Epithelial cell of prostate (primary cell): ENCODE data around the gene IL34.
"Not testable (repeated sequence)": the region's sequence is repeated elsewhere in the genome, so short reads cannot be mapped to it uniquely, and the experiment has no call there.

Experiments used
- DNase-seq: peaks from one replicate; pipeline ENCODE4 v3.0.0-alpha.2; 2011; ENCODE audit warnings: low read depth, low spot score
- H3K27ac ChIP-seq: fragments of 450-650 bp; 2 replicates; pipeline ENCODE4 v1.5.1; 2017; ENCODE audit warnings: mild to moderate bottlenecking

Gene IL34

DNA sequence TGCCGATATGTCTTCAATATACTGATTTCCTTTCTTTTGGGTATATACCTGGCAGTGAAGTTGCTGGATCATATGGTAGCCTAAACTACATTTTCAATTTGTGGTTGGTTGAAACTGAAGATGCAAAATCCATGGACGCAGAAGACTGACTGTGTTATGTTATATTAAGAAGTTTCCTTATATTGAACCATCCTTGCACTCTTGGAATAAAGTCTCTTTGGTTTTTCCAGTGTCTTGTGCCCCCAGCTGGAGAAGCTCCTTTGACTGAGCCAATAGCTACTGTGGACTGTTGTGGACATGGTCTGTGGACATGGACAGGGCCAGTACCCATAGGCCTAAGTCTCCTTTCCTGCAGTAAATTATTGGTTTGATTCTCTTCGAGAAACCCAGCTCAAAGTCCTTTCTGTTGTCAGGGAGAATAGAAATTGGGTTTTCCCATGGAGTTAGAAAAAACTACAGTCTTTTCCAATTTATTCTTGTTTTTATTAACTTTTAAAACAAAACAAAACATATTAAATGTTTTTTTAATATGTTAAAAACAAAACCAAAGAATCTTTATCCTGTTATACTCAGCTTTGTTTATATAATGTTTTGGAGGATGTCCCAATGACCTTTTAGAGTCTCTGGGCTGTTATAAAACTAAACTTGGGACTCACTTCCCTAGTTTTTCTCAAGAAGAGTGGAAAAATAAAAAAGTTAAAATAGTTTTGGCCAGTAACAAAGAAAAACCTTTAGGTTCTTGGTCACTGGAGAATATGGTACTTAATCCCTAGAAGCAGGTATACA, 15.2 kb upstream of the IL34 start:
- DNase-seq: no peak
- H3K27ac ChIP-seq: no peak overlapping the region

DNA sequence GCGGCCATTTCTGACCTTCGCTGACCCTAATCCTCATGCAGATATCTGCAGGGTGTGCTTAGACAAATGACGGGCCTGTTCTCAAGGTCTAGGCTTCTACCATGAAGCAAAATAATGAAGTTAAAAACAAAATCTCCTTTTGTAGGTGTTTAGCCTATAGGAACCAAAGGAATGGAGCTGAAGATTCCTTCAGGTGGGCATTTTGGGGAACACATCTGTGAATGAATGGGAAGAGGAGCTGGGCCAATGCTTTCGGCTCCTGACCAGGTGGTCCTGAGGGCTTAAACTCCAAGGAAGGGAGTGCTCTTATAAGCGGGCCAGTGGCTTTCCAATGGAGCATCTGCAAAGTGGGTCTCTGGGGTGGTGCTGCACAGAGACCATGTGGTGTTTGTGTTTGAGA, 14.1 kb upstream of the IL34 start:
- DNase-seq: no peak
- H3K27ac ChIP-seq: no peak overlapping the region

DNA sequence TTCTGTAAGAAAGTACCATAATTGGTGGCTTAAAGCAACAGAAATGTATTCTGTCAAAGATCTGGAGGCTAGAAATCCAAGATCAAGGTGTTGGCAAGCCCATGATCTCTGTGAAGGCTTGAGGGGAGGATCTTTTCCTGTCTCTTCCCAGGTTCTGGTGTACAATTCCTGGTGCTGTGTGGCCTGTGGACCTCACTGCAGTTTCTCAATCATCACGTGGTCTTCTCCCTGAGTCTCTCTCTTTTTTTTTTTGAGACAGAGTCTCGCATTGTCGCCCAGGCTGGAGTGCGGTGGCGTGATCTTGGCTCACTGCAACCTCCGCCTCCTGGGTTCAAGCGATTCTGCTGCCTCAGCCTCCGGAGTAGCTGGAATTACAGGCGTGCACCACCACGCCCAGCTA, 12.7 kb upstream of the IL34 start:
- not testable (repeated sequence) for DNase-seq, H3K27ac ChIP-seq

DNA sequence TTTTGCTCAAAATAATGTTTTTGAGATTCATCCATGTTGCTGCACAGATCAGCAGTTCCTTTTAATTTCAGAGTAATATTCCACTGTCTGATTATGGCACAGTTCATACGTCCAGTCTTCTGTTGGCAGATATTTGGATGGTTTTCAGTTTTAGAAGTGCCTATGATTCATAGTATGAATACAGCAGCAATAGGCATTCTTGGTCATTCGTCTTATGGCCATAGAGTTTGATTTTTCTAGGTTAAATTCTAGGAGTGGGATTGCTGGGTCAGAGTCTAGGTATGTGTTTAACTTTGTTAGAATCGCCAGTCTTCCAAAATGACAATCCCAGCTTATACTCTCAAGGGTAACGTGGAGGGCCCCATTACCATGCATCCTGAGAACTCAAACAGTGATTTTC, 11.5 kb upstream of the IL34 start:
- no peak for DNase-seq
- H3K27ac ChIP-seq: no peak overlapping the region

DNA sequence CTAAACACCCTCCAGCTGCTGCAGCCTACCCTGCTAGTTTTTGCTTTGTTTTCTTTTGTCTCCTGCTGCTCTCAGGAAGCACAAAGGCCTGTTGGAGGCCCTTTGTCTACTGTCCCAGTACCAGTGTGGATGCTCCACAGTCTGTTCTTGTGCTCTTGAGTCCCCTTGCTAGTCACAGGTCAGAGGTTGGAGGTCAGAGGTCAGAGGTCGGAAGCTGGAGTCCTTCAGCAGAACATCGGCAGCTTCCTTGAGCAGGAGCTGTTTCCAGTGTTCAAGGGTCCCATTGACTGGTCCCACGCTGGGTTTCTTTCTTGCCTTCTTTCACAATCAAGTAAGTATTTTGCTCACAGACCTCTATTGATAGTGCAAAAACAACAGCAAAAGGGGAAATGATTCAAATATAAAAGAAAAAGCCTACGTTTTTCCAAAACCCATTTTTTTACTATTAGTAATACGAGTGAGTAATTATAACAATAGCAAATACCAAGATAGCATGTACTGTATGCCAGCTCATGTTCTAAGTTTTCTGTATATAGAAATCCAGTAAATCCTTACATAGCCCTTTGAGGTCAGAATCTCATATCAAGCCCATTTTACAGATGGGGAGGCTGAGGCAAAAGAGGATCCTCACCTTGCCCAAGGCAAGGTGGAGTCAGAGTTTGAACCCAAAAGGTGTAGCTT, 10.9 kb upstream of the IL34 start:
- peak overlapping the region; percentile 29 for H3K27ac ChIP-seq
- no peak for DNase-seq

DNA sequence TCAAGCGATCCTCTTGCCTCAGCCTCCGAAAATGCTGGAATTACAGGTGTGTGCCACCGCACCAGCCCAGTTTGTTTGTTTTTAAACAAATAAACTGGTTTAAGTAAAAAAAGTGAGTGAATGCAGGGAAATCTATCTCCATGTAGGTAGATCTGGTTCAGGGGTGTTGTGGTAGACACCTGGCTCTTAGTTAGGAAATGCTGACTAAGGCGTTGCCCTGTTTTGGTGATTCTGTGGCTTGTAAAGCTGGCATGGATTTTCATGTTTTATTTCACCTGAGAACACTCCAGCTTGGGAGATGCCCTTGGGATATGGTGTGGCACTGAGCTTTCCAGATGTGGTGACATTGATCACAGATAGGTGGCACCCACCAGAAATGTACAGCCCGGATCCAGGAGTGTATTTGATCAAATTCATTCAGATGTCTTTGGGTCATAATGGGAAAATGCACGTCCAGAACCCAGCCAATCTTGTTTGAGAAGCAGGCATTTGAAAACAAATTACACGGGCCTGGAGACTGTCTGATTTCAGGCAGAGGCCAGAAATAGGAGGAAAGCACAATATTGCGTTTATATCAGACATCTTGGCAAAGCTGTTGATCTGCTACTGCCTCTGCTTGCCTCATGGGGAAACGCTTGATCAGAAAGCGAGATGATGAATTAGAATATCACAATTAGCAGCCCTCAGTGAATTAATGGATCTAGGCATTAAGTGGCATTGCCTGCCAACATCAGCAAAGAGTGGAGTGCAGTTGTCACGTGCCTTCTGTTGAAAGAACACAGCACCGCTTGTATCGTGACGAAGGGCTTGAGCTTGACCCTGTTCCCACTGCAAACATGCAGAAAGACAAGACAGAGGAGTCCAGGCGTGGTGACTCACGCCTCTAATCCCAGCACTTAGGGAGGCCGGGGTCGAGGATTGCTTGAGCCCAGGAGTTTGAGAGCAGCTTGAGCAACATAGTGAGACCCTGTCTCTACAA, 7.3 kb upstream of the IL34 start:
- H3K27ac ChIP-seq: no peak overlapping the region
- DNase-seq: no peak

DNA sequence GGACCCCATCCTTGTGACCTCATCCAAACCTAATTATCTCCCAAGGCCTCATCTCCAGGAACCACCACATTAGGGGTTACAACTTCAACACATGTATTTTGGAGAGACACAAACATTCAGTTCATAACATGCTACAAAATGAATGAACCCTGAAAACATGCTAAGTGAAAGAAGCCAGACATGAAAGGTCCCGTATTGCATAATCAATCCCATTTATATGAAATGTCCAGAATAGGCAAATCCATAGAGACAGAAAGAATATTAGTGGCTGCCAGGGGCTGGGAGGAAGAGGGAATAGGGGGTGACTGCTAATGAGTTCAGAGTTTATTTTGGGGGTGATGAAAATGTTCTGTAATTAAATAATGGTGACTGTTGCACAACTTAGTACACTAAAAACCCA, 3.7 kb upstream of the IL34 start:
- no peak overlapping the region for H3K27ac ChIP-seq
- DNase-seq: no peak

DNA sequence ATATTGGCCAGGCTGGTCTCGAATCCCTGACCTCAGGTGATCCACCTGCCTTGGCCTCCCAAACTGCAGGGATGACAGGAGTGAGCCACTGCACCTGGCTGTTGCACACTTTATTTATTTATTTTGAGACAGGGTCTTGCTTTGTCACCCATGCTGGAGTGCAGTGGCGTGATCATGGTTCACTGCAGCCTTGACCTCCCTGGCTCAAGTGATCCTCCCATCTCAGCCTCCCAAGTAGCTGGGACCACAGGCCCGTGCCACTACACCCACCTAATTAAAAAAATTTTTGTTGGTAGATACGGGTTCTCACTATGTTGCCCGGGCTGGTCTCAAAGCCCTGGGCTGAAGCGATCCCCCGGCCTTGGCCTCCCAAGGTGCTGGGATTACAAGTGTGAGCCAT, 3.1 kb upstream of the IL34 start:
- DNase-seq, H3K27ac ChIP-seq: not testable (repeated sequence)

DNA sequence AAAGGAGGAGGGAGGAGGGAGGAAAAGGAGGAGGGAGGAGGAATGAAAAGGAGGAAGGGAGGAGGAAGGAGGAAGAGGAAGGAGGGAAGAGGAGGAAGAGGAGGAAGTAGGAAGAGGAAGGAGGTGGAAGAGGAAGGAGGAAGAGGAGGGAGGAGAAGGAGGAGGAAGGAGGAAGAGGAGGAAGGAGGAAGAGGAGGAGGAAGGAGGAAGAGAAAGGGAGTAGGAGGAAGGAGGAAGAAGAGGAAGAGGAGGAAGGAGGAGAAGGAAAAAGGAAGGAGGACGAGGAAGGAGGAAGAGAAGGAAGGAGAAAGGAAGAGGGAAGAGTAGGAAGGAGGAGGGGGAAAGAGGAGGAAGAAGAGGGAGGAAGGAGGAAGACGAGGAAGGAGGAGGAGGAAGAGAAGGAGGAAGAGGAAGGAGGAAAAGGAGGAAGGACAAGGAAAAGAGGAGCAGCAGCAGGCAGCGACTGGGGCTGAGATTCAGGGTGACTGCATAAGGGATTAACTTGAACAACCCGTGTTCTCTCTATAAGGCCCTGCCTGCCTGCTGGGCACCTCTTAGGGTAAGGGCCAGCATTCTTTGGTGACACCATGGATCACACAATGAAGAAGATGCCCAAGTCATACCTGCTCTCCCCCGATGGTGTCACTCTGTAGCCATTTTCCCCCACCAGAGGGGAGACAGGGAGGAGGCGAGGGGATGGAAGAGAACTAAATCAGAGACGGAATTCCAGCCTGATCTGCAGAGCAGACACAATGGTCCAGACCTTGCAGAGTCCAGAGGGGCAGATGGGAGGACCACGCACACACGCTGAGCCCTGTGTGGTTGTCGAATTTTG, 1.4 kb upstream of the IL34 start:
- no peak for DNase-seq
- no peak overlapping the region for H3K27ac ChIP-seq

DNA sequence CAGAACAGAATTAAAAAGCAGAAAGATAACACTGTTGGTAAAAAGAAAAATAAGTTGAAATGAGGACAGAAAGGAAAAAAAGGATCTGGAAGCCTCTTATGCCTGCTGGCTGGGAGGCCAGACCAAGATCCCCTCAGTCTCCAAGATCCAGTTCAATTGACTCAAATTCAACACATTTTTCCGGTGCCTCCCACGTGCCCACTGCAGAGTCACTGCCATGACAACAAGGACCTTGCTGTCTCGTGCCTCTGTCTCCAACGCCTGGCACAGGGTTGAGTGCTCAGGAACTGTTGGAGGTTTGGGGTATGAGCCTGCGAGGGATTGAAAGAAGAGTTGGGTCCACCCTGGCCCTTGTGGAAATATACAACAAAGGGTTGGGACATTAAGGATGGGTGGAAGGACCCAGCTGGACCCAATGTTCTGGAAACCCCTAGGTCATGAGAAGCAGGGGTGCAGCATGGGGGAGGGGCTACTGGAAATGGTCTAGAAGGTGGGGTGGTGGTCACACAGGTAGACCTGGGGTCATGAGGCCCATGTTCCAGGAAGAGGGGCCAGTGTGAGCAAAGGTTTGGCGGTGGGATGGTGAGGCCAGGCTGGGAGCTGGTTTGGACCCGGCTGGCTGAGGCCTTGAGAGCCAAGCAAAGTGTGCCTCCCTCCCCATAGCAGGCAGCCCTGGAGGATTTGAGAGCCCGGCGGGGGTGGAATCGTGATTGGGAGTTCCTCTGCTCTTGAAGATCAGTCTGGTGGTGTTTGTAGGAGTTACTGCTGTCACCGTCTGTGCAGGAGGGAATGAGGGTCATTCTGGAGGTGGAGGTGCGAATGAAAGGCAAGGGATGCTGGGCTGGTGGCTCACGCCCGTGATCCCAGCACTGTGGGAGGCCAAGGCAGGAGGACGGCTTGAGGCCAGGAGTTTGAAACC, 1.3 kb downstream of the IL34 start:
- no peak for DNase-seq
- no peak overlapping the region for H3K27ac ChIP-seq

DNA sequence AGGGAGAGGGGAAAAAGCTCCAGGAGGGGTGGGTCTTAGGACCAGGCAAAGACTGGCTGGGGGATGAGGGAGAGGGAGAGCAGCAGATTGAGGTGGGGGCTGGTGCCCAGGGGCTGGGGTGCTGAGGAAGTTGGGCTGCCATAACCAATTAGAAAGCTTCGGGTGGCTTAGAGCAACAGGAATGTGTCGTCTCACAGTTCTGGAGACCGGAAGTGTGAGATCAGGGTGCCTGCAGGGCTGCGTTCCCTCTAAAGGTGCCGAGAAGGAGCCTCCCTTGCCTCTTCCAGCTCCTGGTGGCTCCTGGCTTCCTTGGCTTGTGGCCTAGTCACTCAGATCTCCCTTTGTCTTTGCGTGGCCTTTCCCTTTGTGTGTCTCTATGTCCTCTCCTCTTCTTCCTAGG, 2.2 kb downstream of the IL34 start:
- DNase-seq: no peak
- no peak overlapping the region for H3K27ac ChIP-seq

DNA sequence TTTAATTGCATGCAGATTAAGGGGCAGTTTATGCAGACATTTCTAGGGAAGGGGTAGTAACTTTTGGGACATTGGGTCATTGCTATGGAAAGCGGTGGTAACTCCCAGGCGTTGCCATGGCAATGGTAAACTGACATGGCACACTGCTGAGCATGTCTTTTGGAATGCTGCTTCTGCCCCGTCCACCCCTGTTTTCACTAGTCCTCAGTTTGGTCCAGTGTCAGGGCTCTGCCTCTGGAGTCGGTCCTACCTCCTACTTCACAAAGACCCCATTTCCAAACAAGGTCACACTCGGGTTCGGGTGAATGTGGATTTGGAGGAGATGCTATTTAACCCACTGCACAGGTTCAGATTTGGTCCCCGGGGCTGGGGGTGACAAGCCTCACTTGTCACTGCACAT, 2.9 kb downstream of the IL34 start:
- no peak for DNase-seq

DNA sequence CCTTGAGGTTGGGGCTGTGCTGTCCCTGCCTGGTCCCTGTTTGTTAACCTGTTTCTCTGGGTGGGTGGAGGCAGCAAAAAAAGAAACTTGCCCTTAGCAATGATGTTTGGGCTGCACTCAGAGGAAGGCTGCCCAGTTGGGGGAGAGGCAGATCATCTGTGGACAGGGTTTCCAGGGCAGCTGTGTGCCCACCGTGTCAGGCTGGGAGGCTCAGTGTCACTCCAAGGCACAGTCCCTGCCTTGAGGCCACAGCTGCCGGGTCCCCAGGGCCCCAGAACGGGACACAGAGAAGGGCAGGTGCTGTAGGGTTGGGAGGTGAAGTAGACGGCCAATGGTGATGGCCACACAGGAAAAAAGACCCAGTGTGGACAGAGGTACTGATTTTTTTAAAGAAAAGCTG, 3.9 kb downstream of the IL34 start:
- H3K27ac ChIP-seq: no peak overlapping the region
- DNase-seq: no peak

More for the DNA sequence above, 2.9 kb downstream of the IL34 start:
- no peak overlapping the region for H3K27ac ChIP-seq

DNA sequence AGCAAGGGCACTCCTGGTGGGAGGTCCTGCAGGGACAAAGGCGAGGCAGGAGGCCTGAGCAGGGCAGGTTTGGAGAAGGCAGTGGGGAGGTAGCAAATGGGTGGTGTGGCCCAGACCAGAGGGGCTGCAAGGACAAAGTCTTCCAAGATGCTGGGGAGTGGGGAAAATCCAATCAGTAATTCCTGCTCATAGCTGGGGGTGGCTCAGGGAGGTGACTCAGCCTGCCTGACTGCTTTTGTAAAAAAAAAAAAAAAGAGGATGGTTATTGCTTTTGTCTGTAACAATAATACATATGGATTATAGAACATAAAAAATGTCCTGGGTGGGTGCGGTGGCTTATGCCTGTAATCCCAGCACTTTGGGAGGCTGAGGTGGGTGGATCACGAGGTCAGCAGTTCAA, 5.2 kb downstream of the IL34 start:
- no peak overlapping the region for H3K27ac ChIP-seq
- DNase-seq: no peak

DNA sequence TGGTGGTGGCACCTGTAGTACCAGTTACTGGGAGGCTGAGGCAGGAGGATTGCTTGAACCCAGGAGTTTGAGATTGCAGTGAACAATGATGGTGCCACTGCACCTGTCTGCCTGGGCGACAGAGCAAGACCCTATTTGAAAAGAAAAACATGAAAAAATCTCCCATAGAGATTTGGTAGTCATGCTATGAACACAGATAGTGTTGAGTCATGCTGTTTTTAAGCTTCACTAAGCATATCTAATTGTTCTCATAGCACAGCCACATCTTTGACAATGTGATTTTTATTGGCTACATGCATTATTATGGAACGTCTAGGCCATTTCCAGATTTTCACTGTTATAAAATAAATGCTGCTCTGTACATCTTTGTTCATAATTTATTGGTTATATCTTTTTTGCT, 6.0 kb downstream of the IL34 start:
- DNase-seq: no peak
- no peak overlapping the region for H3K27ac ChIP-seq

DNA sequence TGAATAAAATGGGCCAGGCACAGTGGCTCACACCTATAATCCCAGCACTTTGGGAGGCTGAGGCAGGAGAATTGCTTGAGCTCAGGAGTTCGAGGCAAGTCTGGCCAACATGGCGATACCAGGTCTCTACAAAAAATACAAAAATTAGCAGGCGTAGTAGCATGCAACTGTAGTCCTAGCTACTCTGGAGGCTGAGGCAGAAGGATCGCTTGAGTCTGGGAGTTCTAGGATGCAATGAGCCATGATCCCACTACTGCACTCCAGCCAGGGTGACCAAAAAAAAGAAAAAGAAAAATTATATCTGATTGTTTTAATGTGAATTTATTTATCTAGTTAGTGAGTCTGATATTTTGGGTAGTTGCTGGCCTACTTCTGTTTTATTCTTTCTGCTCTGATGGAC, 7.0 kb downstream of the IL34 start:
- DNase-seq: no peak
- H3K27ac ChIP-seq: no peak overlapping the region

DNA sequence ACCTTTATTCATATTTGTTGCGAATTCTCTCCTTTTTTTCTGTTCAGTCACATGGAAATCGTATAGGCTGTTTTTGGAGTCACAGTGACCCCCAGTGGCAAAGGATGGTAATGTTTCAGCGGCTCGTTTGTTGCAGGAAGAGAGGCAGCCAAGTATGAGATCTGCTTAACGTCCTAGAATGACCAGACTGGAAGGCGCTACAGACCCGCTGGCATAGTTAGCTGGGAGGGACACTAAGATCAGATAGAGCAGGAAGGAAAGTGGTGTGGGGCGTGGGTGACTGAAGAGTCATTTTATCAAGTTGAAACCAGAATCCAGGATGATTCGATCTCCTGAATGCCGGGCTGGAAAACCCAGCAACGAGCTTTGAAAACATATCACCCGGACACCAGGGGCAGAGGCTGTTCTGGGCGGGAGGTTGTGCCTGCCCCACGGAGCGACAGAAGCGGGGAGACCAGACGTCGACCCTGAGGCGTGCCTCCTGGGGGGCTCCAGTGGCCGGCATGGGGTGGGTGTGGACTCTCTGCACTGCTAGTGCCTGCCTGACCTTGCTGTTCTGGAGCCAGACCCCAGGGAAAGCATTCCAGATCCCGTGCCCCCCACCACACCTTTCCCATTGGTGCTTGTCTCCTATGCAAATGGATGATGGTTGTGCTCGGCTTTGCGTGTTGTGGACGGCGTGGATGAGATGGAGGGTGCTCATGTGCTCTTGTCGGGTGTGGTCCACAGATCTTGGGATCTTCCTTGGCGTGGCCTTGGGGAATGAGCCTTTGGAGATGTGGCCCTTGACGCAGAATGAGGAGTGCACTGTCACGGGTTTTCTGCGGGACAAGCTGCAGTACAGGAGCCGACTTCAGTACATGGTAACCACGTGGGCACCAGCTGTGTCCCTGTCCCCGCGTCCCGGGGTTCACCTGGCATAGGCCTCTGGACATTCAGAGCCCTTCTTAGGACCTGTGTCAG, 7.7 kb downstream of the IL34 start:
- no peak overlapping the region for H3K27ac ChIP-seq

More for the DNA sequence above, 7.7 kb downstream of the IL34 start:
- peak; percentile 12 for DNase-seq
